Keratinocyte (primary cell): ENCODE data around the gene TMBIM1. TPM values are rescaled to one million over a fixed set of nuclear protein-coding genes. Genes with fewer than 3 reads are reported as not detected.

Experiments
- DNase-seq: peaks from one replicate; pipeline ENCODE4 v3.0.0-alpha.2; 2011; ENCODE audit warnings: low read depth, missing footprints, low spot score
- FAIRE-seq: peaks from 2 replicates; lab custom pipeline; 2011; peaks lifted over from hg19 to GRCh38; lab: Jason Lieb, UNC
- H2AFZ ChIP-seq: 2 replicates; pipeline ENCODE4 v1.6.0; 2012; ENCODE audit warnings: low read length, control low read depth, inconsistent platforms; ENCODE audit not compliant: control insufficient read depth
- H3K27ac ChIP-seq: 2 replicates; pipeline ENCODE4 v1.5.1; 2011; ENCODE audit warnings: low read length; ENCODE audit not compliant: control insufficient read depth, insufficient read depth
- H3K27me3 ChIP-seq: 3 replicates; pipeline ENCODE4 v1.6.0; 2011; ENCODE audit warnings: low read length; ENCODE audit not compliant: control insufficient read depth, insufficient read depth; ENCODE audit errors: extremely low read depth
- H3K36me3 ChIP-seq, 2 experiments: 2 replicates in 1 of 2; 3 replicates in 1 of 2; pipeline ENCODE4 v1.5.1; 2011; ENCODE audit warnings: low read length in 2 of 2, mild to moderate bottlenecking in 1 of 2; ENCODE audit not compliant: control insufficient read depth in 2 of 2, insufficient read depth in 2 of 2; ENCODE audit errors: extremely low read depth in 1 of 2
- H3K4me1 ChIP-seq: 3 replicates; pipeline ENCODE4 v1.5.1; 2011; ENCODE audit warnings: low read length; ENCODE audit not compliant: control insufficient read depth, insufficient read depth; ENCODE audit errors: extremely low read depth
- H3K4me2 ChIP-seq: 3 replicates; pipeline ENCODE4 v1.6.0; 2011; ENCODE audit warnings: low read depth, low read length; ENCODE audit not compliant: control insufficient read depth, insufficient read depth; ENCODE audit errors: extremely low read depth
- H3K4me3 ChIP-seq, 3 experiments: fragments of 200-600 bp in 1 of 3; sonication (generic) in 1 of 3; 2 replicates in 2 of 3; 3 replicates in 1 of 3; pipeline ENCODE4 v1.5.1; 2011 to 2016; ENCODE audit warnings: low read length in 3 of 3, mild to moderate bottlenecking in 3 of 3, control low read depth in 2 of 3, inconsistent platforms in 1 of 3, low read depth in 1 of 3, mixed read lengths in 1 of 3, mixed run types in 1 of 3, moderate library complexity in 1 of 3; ENCODE audit not compliant: control insufficient read depth in 2 of 3, insufficient read depth in 2 of 3; ENCODE audit errors: extremely low read depth in 1 of 3
- H3K79me2 ChIP-seq: 2 replicates; pipeline ENCODE4 v1.6.0; 2012; ENCODE audit warnings: low read length; ENCODE audit not compliant: control insufficient read depth, insufficient read depth
- H3K9ac ChIP-seq: 3 replicates; pipeline ENCODE4 v1.6.0; 2011; ENCODE audit warnings: low read length; ENCODE audit not compliant: control insufficient read depth, insufficient read depth; ENCODE audit errors: extremely low read depth
- H3K9me1 ChIP-seq: 3 replicates; pipeline ENCODE4 v1.6.0; 2011; ENCODE audit warnings: low read length; ENCODE audit not compliant: control insufficient read depth, insufficient read depth; ENCODE audit errors: extremely low read depth
- H3K9me3 ChIP-seq: 2 replicates; pipeline ENCODE4 v1.5.1; 2012; ENCODE audit warnings: low read depth, low read length; ENCODE audit not compliant: control insufficient read depth
- H4K20me1 ChIP-seq: 3 replicates; pipeline ENCODE4 v1.6.0; 2011; ENCODE audit warnings: low read length; ENCODE audit not compliant: control insufficient read depth, insufficient read depth; ENCODE audit errors: extremely low read depth
- CTCF ChIP-seq, 3 experiments: IDR thresholded peaks in 1 of 3; conservative IDR thresholded peaks in 1 of 3; optimal IDR thresholded peaks in 1 of 3; 2 replicates in 2 of 3; 3 replicates in 1 of 3; pipeline versions ENCODE3 to v1.5.1; 2011; ENCODE audit warnings: low read length in 3 of 3, mild to moderate bottlenecking in 3 of 3, moderate library complexity in 2 of 3, control low read depth in 1 of 3, inconsistent platforms in 1 of 3; ENCODE audit not compliant: insufficient read depth in 2 of 3; ENCODE audit errors: extremely low read depth in 1 of 3
- EZH2 ChIP-seq: IDR thresholded peaks from one replicate; pipeline ENCODE4 v1.6.1; 2012; ENCODE audit warnings: inconsistent platforms, mild to moderate bottlenecking, low read length, moderate library complexity
- dilution Hi-C: fragments of 300-500 bp; cut with MboI; formaldehyde crosslinking; loops from one replicate; pipeline ENCODE4 v1.7.0; 2020; ENCODE audit warnings: low sequenced_read_pairs; ENCODE audit not compliant: extremely low pct_ligation_motif_present
- polyA plus RNA-seq, 5 experiments: library from polyadenylated mRNA; depleted of rRNA in 3 of 5; stranded (reverse) in 3 of 5; stranded (forward) in 1 of 5; unstranded in 1 of 5; fragments of >200 nt; gene quantifications; 1 replicate in 1 of 5; 2 replicates in 3 of 5; 3 replicates in 1 of 5; pipeline versions ENCODE4 v1.2.1 to v1.2.3, GENCODE V29; 2011 to 2012; ENCODE audit warnings: missing spikeins in 2 of 5, low read depth in 1 of 5, low replicate concordance in 1 of 5

Gene TMBIM1
- polyA plus RNA-seq, 1 donor (not counting 4 experiments of a cell fraction or from before 2014, with no cell fraction given) = 609 TPM

GRCh38 chr2:218264773-218265561 lies 27.3 kb downstream of the TMBIM1 start:
- H4K20me1 ChIP-seq = no peaks in the 10 kb centered on the region
- no peak overlapping the region for H3K9ac ChIP-seq
- peaks cover 29 to 31% of the 10 kb centered on the region in 2 experiments for H3K36me3 ChIP-seq
- DNase-seq = no peak
- FAIRE-seq = no peak
- no peaks in the 10 kb centered on the region for H3K9me3 ChIP-seq
- peaks cover 14% of the 10 kb centered on the region for H3K79me2 ChIP-seq
- no peak overlapping the region for H3K4me2 ChIP-seq
- no peaks in the 10 kb centered on the region for H3K27me3 ChIP-seq
- no peak overlapping the region for H3K4me3 ChIP-seq
- H3K9me1 ChIP-seq = peaks cover 2% of the 10 kb centered on the region
- TF ChIP-seq CTCF (optimal IDR thresholded peaks at IDR 0.05 in 1 of 3, IDR thresholded peaks at IDR 0.05 in 1 of 3, conservative IDR thresholded peaks at IDR 0.05 in 1 of 3; ENCODE audit: extremely low read depth in 1 of 3, insufficient read depth in 2 of 3, low read length in 3 of 3) = no peak
- no peak for TF ChIP-seq EZH2
- dilution Hi-C loops = no loop called here
- H2AFZ ChIP-seq = no peak overlapping the region
- peaks cover 4% of the 10 kb centered on the region for H3K4me1 ChIP-seq
- no peak overlapping the region for H3K27ac ChIP-seq

GRCh38 chr2:218263817-218264641 lies 28.3 kb downstream of the TMBIM1 start:
- H3K4me1 ChIP-seq = peaks cover 4% of the 10 kb centered on the region
- no peak overlapping the region for H3K4me3 ChIP-seq
- TF ChIP-seq EZH2 (no peak), CTCF (optimal IDR thresholded peaks at IDR 0.05 in 1 of 3, IDR thresholded peaks at IDR 0.05 in 1 of 3, conservative IDR thresholded peaks at IDR 0.05 in 1 of 3; ENCODE audit: extremely low read depth in 1 of 3, insufficient read depth in 2 of 3, low read length in 3 of 3) (no peak)
- dilution Hi-C loops = no loop called here
- H3K36me3 ChIP-seq = peaks cover 29 to 31% of the 10 kb centered on the region in 2 experiments
- FAIRE-seq = no peak
- no peaks in the 10 kb centered on the region for H3K27me3 ChIP-seq
- H3K79me2 ChIP-seq = peaks cover 6% of the 10 kb centered on the region
- H3K27ac ChIP-seq = no peak overlapping the region
- no peak overlapping the region for H3K4me2 ChIP-seq
- peaks cover 3% of the 10 kb centered on the region for H4K20me1 ChIP-seq
- H2AFZ ChIP-seq = no peak overlapping the region
- no peak overlapping the region for H3K9ac ChIP-seq
- H3K9me1 ChIP-seq = no peaks in the 10 kb centered on the region
- H3K9me3 ChIP-seq = no peaks in the 10 kb centered on the region
- DNase-seq = no peak
